ENCODE measurements around the gene MCUR1.

The MCUR1 gene

GRCh38 chr6:13765570-13765969 is 48.8 kb downstream of the MCUR1 start:
- no peaks in the 10 kb centered on the region for H3K9me3 ChIP-seq (ENCODE audit: control insufficient read depth, insufficient read depth, low read length)
- no peak overlapping the region for H3K27ac ChIP-seq (ENCODE audit: low read length)
- no CpG with 5 or more reads among the region's 8 CpGs for WGBS (ENCODE audit: insufficient coverage, insufficient read length)
- no peaks in the 10 kb centered on the region; the same call in 1 of the 2 replicates for H3K4me1 ChIP-seq (ENCODE audit: control insufficient read depth, insufficient read depth, low read length)
- H3K27me3 ChIP-seq (ENCODE audit: control insufficient read depth, insufficient read depth, low read length), result no peaks in the 10 kb centered on the region
- no peaks in the 10 kb centered on the region; the same call in 1 of the 2 replicates for H3K36me3 ChIP-seq (ENCODE audit: control insufficient read depth, insufficient read depth, low read length)
- no peak overlapping the region for H3K4me3 ChIP-seq (ENCODE audit: low read length)
- DNase-seq (ENCODE audit: low read depth, low spot score), result no peak

GRCh38 chr6:13764996-13765395 is 49.4 kb downstream of the MCUR1 start:
- Histone ChIP-seq H3K36me3 (ENCODE audit: control insufficient read depth, insufficient read depth, low read length) (no peaks in the 10 kb centered on the region; the same call in 1 of the 2 replicates), H3K4me3 (ENCODE audit: low read length) (no peak overlapping the region), H3K9me3 (ENCODE audit: control insufficient read depth, insufficient read depth, low read length) (no peaks in the 10 kb centered on the region), H3K27ac (ENCODE audit: low read length) (no peak overlapping the region), H3K4me1 (ENCODE audit: control insufficient read depth, insufficient read depth, low read length) (no peaks in the 10 kb centered on the region; the same call in 1 of the 2 replicates), H3K27me3 (ENCODE audit: control insufficient read depth, insufficient read depth, low read length) (no peaks in the 10 kb centered on the region)
- no CpG with 5 or more reads among the region's 9 CpGs for WGBS (ENCODE audit: insufficient coverage, insufficient read length)
- DNase-seq (ENCODE audit: low read depth, low spot score), result no peak

DNA sequence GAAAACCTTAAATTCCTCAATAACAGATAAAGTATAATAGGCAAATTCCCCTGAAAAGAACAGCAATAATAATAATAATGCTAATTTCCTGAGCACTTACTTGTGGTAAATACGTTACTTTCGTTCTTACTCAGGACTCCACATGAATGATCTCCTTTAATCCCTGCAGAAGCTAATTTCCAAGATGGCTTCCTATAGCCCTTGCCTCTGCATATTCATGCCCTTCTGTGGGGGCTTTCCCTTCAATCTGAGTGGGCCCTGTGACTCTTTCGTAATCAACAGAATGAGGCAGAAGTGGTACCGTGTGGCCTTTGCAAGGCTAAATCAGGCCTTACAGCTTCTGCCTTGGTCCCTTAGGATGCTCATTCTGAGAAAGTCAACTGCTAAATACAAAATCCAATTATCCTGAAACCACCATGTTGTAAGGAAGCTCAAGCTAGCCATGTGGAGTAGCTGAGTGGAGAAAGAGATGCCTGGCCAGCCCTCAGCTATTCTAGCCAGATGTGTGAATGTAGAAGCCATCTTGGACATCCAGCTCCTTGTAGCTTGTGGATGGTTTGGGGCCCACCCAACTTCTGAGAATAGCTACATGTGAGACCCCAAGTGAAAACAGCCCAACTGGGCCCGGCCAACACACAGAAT is 50.5 kb downstream of the MCUR1 start:
- DNase-seq (ENCODE audit: low read depth, low spot score), result no peak
- Histone ChIP-seq H3K27ac (ENCODE audit: low read length) (no peak overlapping the region), H3K4me3 (ENCODE audit: low read length) (no peak overlapping the region), H3K4me1 (ENCODE audit: control insufficient read depth, insufficient read depth, low read length) (no peaks in the 10 kb centered on the region), H3K27me3 (ENCODE audit: control insufficient read depth, insufficient read depth, low read length) (no peaks in the 10 kb centered on the region), H3K36me3 (ENCODE audit: control insufficient read depth, insufficient read depth, low read length) (no peaks in the 10 kb centered on the region; the same call in 1 of the 2 replicates), H3K9me3 (ENCODE audit: control insufficient read depth, insufficient read depth, low read length) (no peaks in the 10 kb centered on the region)
- WGBS (ENCODE audit: insufficient coverage, insufficient read length), result no CpG with 5 or more reads among the region's 5 CpGs

- H3K27me3 ChIP-seq (ENCODE audit: control insufficient read depth, insufficient read depth, low read length), result no peaks in the 10 kb centered on the region
- no CpG with 5 or more reads among the region's 6 CpGs for WGBS (ENCODE audit: insufficient coverage, insufficient read length)
- no peak overlapping the region for H3K27ac ChIP-seq (ENCODE audit: low read length)
- H3K4me1 ChIP-seq (ENCODE audit: control insufficient read depth, insufficient read depth, low read length), result no peaks in the 10 kb centered on the region
- no peaks in the 10 kb centered on the region for H3K9me3 ChIP-seq (ENCODE audit: control insufficient read depth, insufficient read depth, low read length)
- H3K4me3 ChIP-seq (ENCODE audit: low read length), result no peak overlapping the region
- H3K36me3 ChIP-seq (ENCODE audit: control insufficient read depth, insufficient read depth, low read length), result no peaks in the 10 kb centered on the region
- DNase-seq (ENCODE audit: low read depth, low spot score), result no peak
Observed at GRCh38 chr6:13762611-13763441, 51.5 kb downstream of the MCUR1 start.

DNA sequence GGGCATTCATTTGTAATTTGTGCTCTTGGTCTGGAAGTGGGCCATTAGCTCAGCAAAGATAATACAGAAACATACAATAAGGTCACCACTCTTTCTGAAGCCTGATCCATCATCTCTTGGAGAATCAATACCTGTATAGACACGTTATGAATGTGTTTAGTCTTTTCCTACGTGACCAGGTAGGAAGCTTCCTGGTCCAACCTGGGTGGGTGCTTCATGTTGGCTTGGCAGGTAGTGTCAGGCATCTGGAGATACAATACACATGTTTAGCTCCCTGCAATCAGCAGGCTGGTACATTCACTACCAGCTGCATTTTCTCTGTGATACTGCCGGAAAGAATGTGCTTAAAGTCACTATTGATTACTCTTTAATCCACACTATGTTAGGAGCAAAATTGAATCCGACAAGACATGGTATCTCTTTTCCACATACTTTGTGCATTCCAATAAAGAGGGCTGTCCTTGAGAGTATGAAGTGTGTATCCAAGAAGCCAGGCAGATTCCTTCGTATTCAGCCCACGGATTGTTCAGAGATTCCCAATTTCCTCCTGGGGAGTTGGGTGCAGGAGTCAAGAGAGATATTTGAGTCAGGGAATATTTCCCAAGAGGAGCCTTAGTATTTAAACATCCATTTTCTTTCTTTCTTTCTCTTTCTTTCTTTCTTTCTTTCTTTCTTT is 52.9 kb downstream of the MCUR1 start:
- H3K9me3 ChIP-seq (ENCODE audit: control insufficient read depth, insufficient read depth, low read length), result no peaks in the 10 kb centered on the region
- no peak overlapping the region for H3K4me3 ChIP-seq (ENCODE audit: low read length)
- no CpG with 5 or more reads among the region's 6 CpGs for WGBS (ENCODE audit: insufficient coverage, insufficient read length)
- no peaks in the 10 kb centered on the region for H3K4me1 ChIP-seq (ENCODE audit: control insufficient read depth, insufficient read depth, low read length)
- no peaks in the 10 kb centered on the region for H3K27me3 ChIP-seq (ENCODE audit: control insufficient read depth, insufficient read depth, low read length)
- H3K36me3 ChIP-seq (ENCODE audit: control insufficient read depth, insufficient read depth, low read length), result no peaks in the 10 kb centered on the region
- DNase-seq (ENCODE audit: low read depth, low spot score), result no peak
- no peak overlapping the region for H3K27ac ChIP-seq (ENCODE audit: low read length)

GRCh38 chr6:13760307-13761304 is 53.8 kb downstream of the MCUR1 start:
- no peaks in the 10 kb centered on the region for H3K36me3 ChIP-seq (ENCODE audit: control insufficient read depth, insufficient read depth, low read length)
- no peaks in the 10 kb centered on the region for H3K27me3 ChIP-seq (ENCODE audit: control insufficient read depth, insufficient read depth, low read length)
- H3K27ac ChIP-seq (ENCODE audit: low read length), result no peak overlapping the region
- H3K4me3 ChIP-seq (ENCODE audit: low read length), result no peak overlapping the region
- no peaks in the 10 kb centered on the region for H3K4me1 ChIP-seq (ENCODE audit: control insufficient read depth, insufficient read depth, low read length)
- DNase-seq (ENCODE audit: low read depth, low spot score), result no peak
- no peaks in the 10 kb centered on the region for H3K9me3 ChIP-seq (ENCODE audit: control insufficient read depth, insufficient read depth, low read length)
- WGBS (ENCODE audit: insufficient coverage, insufficient read length), result no CpG with 5 or more reads among the region's 11 CpGs

DNA sequence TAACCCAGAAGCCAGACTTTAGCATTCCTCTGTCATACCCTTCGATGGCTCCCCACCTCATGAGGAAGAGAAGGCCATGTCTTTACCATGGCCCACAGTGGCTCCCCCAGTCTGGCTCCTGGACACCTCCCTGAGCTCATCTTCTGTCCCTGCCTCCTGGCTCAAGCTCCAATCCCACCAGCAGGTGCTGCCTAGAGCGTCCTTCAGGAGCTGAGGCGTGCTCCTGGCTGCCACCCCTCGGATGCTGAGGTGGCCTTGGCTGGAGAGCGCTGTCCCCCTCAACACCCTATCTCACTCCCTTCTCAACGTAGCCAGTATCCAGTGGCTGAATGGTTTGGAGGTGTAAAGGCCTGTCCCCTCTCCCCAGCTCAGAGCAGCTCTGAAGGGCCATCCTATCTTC is 55.3 kb downstream of the MCUR1 start:
- Histone ChIP-seq H3K9me3 (ENCODE audit: control insufficient read depth, insufficient read depth, low read length) (no peaks in the 10 kb centered on the region), H3K27ac (ENCODE audit: low read length) (no peak overlapping the region), H3K4me1 (ENCODE audit: control insufficient read depth, insufficient read depth, low read length) (no peaks in the 10 kb centered on the region), H3K27me3 (ENCODE audit: control insufficient read depth, insufficient read depth, low read length) (no peaks in the 10 kb centered on the region), H3K36me3 (ENCODE audit: control insufficient read depth, insufficient read depth, low read length) (no peaks in the 10 kb centered on the region), H3K4me3 (ENCODE audit: low read length) (no peak overlapping the region)
- WGBS (ENCODE audit: insufficient coverage, insufficient read length), result no CpG with 5 or more reads among the region's 6 CpGs
- DNase-seq (ENCODE audit: low read depth, low spot score), result no peak

- Histone ChIP-seq H3K36me3 (ENCODE audit: control insufficient read depth, insufficient read depth, low read length) (no peaks in the 10 kb centered on the region), H3K9me3 (ENCODE audit: control insufficient read depth, insufficient read depth, low read length) (no peaks in the 10 kb centered on the region), H3K27ac (ENCODE audit: low read length) (no peak overlapping the region), H3K4me3 (ENCODE audit: low read length) (no peak overlapping the region), H3K4me1 (ENCODE audit: control insufficient read depth, insufficient read depth, low read length) (no peaks in the 10 kb centered on the region), H3K27me3 (ENCODE audit: control insufficient read depth, insufficient read depth, low read length) (no peaks in the 10 kb centered on the region)
- WGBS (ENCODE audit: insufficient coverage, insufficient read length), result no CpG with 5 or more reads among the region's 2 CpGs
- no peak for DNase-seq (ENCODE audit: low read depth, low spot score)
Observed at GRCh38 chr6:13754644-13755043, 59.7 kb downstream of the MCUR1 start.

- no peaks in the 10 kb centered on the region for H3K27me3 ChIP-seq (ENCODE audit: control insufficient read depth, insufficient read depth, low read length)
- DNase-seq (ENCODE audit: low read depth, low spot score), result no peak
- H3K27ac ChIP-seq (ENCODE audit: low read length), result no peak overlapping the region
- H3K4me1 ChIP-seq (ENCODE audit: control insufficient read depth, insufficient read depth, low read length), result no peaks in the 10 kb centered on the region
- WGBS (ENCODE audit: insufficient coverage, insufficient read length), result no CpG with 5 or more reads among the region's 7 CpGs
- H3K9me3 ChIP-seq (ENCODE audit: control insufficient read depth, insufficient read depth, low read length), result no peaks in the 10 kb centered on the region
- no peaks in the 10 kb centered on the region for H3K36me3 ChIP-seq (ENCODE audit: control insufficient read depth, insufficient read depth, low read length)
- H3K4me3 ChIP-seq (ENCODE audit: low read length), result no peak overlapping the region
Observed at GRCh38 chr6:13743736-13744127, 70.6 kb downstream of the MCUR1 start.
